ENCODE measurements around the gene SYPL2.
A peak's percentile ranks its signal among the peaks of the same experiment; 100 is the strongest.

SYPL2 gene

GRCh38 chr1:109466452-109467300, at the start of gene SYPL2:
Gene SYPL2, plus strand, starts transcription at chr1:109466546. Its CDS starts 298 bp downstream, at chr1:109466844.
- in situ Hi-C loops (cut with MboI; ENCODE audit: low sequenced_read_pairs, unreplicated experiment) = no loop called here
- TF ChIP-seq CTCF (IDR thresholded peaks at IDR 0.05; ENCODE audit: borderline replicate concordance, control extremely low read depth, extremely low read depth, insufficient read depth, missing control alignments) = no peak
- peak; percentile 48 for DNase-seq (ENCODE audit: low spot score)

GRCh38 chr1:109423498-109423897, 42.8 kb upstream of the SYPL2 start:
- TF ChIP-seq CTCF (IDR thresholded peaks at IDR 0.05; ENCODE audit: borderline replicate concordance, control extremely low read depth, extremely low read depth, insufficient read depth, missing control alignments) = no peak
- no peak for DNase-seq (ENCODE audit: low spot score)
- in situ Hi-C loops (cut with MboI; ENCODE audit: low sequenced_read_pairs, unreplicated experiment) = no loop called here

DNA sequence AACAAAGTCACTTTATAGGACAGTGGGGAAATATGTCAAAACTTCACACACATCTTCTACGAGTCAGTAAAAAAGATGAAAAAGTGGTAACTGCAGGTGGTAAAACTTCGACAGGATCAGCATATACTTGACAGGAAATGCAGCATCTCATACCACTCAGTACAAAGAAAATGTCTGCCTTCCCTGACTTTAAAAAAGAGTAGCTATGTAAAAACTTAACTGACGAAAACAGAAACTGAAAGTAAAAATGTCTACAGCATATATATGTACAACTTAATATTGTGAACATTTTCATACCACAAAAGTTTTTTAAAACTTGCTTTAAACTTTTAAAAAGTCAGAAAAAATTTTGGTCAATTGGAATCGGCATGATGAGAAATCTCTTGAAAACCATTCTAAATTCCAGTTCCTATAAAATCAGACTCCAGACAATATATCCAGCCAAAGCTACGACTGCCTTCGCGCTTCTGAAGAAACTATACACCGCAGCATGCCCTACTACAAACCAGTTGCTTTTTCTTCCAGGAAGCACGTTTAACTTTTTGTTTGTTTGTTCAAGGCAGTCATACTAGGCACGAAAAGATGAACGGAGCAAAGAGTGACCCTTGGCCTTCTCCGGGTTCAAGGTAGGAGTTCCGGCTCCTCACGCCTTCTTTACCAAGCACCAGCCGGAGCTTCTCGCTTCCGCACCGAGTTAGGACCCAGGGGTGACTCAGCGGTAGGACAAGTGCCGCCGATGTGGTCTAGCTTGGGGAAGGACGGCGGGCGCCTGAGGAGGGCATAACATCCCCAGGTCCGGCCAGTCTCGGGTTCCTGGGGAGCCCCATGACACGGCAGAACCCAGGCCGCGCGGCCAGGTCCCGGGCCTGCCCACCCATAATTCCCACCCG, 40.7 kb upstream of the SYPL2 start:
- DNase-seq (ENCODE audit: low spot score) = peak; percentile 71

GRCh38 chr1:109426281-109427170, 39.8 kb upstream of the SYPL2 start, which contains the start of gene PSMA5:
Gene PSMA5, minus strand, starts transcription at chr1:109426448. Its CDS starts 118 bp downstream, at chr1:109426330.
- no peak for TF ChIP-seq CTCF (IDR thresholded peaks at IDR 0.05; ENCODE audit: borderline replicate concordance, control extremely low read depth, extremely low read depth, insufficient read depth, missing control alignments)
- in situ Hi-C loops (cut with MboI; ENCODE audit: low sequenced_read_pairs, unreplicated experiment) = no loop called here
- DNase-seq (ENCODE audit: low spot score) = peak; percentile 94

More for the DNA sequence above, 40.7 kb upstream of the SYPL2 start:
- in situ Hi-C loops (cut with MboI; ENCODE audit: low sequenced_read_pairs, unreplicated experiment) = no loop called here
- no peak for TF ChIP-seq CTCF (IDR thresholded peaks at IDR 0.05; ENCODE audit: borderline replicate concordance, control extremely low read depth, extremely low read depth, insufficient read depth, missing control alignments)

DNA sequence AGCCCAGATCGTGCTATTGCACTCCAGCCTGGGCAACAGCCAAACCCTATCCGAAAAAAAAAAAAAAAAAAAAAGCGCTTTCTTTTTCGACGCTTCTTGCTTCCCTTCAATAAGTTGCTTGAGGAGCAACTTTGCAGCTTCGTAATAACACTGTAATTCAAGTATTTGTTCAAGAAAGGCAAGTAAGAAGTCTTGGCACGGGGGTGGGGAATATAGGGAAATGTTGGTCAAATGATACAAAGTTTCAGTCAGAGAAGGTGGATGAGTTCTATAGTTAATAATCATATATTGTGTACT, 39.2 kb upstream of the SYPL2 start:
- DNase-seq (ENCODE audit: low spot score) = no peak
- TF ChIP-seq CTCF (IDR thresholded peaks at IDR 0.05; ENCODE audit: borderline replicate concordance, control extremely low read depth, extremely low read depth, insufficient read depth, missing control alignments) = no peak
- in situ Hi-C loops (cut with MboI; ENCODE audit: low sequenced_read_pairs, unreplicated experiment) = no loop called here

GRCh38 chr1:109432336-109432735, 34.0 kb upstream of the SYPL2 start:
- DNase-seq (ENCODE audit: low spot score) = no peak
- in situ Hi-C loops (cut with MboI; ENCODE audit: low sequenced_read_pairs, unreplicated experiment) = no loop called here
- TF ChIP-seq CTCF (IDR thresholded peaks at IDR 0.05; ENCODE audit: borderline replicate concordance, control extremely low read depth, extremely low read depth, insufficient read depth, missing control alignments) = no peak
